Measurements from ENCODE around the gene MAGI2.

Gene MAGI2

GRCh38 chr7:79216236-79216635 lies 237.2 kb downstream of the MAGI2 start:
- DNase-seq, result no peak
- no peak for TF ChIP-seq POLR2A (IDR thresholded peaks at IDR 0.05; ENCODE audit: low read length)
- no peak for TF ChIP-seq GATA1 (IDR thresholded peaks at IDR 0.05; ENCODE audit: low read depth, low read length)

GRCh38 chr7:79212334-79212733 lies 241.1 kb downstream of the MAGI2 start:
- no peak for DNase-seq
- TF ChIP-seq GATA1 (IDR thresholded peaks at IDR 0.05; ENCODE audit: low read depth, low read length), result no peak
- TF ChIP-seq POLR2A (IDR thresholded peaks at IDR 0.05; ENCODE audit: low read length), result no peak

- no peak for DNase-seq
- TF ChIP-seq GATA1 (IDR thresholded peaks at IDR 0.05; ENCODE audit: low read depth, low read length) (no peak), POLR2A (IDR thresholded peaks at IDR 0.05; ENCODE audit: low read length) (no peak)
Observed at GRCh38 chr7:79211724-79212123, 241.7 kb downstream of the MAGI2 start.

GRCh38 chr7:79199961-79200360 lies 253.5 kb downstream of the MAGI2 start:
- TF ChIP-seq GATA1 (IDR thresholded peaks at IDR 0.05; ENCODE audit: low read depth, low read length), result no peak
- no peak for TF ChIP-seq POLR2A (IDR thresholded peaks at IDR 0.05; ENCODE audit: low read length)
- no peak for DNase-seq

- TF ChIP-seq POLR2A (IDR thresholded peaks at IDR 0.05; ENCODE audit: low read length) (no peak), GATA1 (IDR thresholded peaks at IDR 0.05; ENCODE audit: low read depth, low read length) (no peak)
- no peak for DNase-seq
Observed at GRCh38 chr7:79199266-79199665, 254.2 kb downstream of the MAGI2 start.

GRCh38 chr7:79185605-79186004 lies 267.9 kb downstream of the MAGI2 start:
- no peak for DNase-seq

GRCh38 chr7:79182283-79182682 lies 271.2 kb downstream of the MAGI2 start:
- no peak for DNase-seq
- TF ChIP-seq POLR2A (IDR thresholded peaks at IDR 0.05; ENCODE audit: low read length), result no peak
- TF ChIP-seq GATA1 (IDR thresholded peaks at IDR 0.05; ENCODE audit: low read depth, low read length), result no peak

More at GRCh38 chr7:79185605-79186004, 267.9 kb downstream of the MAGI2 start:
- TF ChIP-seq GATA1 (IDR thresholded peaks at IDR 0.05; ENCODE audit: low read depth, low read length), result no peak
- no peak for TF ChIP-seq POLR2A (IDR thresholded peaks at IDR 0.05; ENCODE audit: low read length)

GRCh38 chr7:79180533-79180932 lies 272.9 kb downstream of the MAGI2 start:
- no peak for TF ChIP-seq GATA1 (IDR thresholded peaks at IDR 0.05; ENCODE audit: low read depth, low read length)
- no peak for TF ChIP-seq POLR2A (IDR thresholded peaks at IDR 0.05; ENCODE audit: low read length)
- DNase-seq, result no peak

- TF ChIP-seq POLR2A (IDR thresholded peaks at IDR 0.05; ENCODE audit: low read length) (no peak), GATA1 (IDR thresholded peaks at IDR 0.05; ENCODE audit: low read depth, low read length) (no peak)
- DNase-seq, result peak; percentile 9 to 30
Observed at GRCh38 chr7:79176859-79177477, 276.5 kb downstream of the MAGI2 start.

GRCh38 chr7:79175374-79175773 lies 278.1 kb downstream of the MAGI2 start:
- TF ChIP-seq GATA1 (IDR thresholded peaks at IDR 0.05; ENCODE audit: low read depth, low read length), result no peak
- no peak for TF ChIP-seq POLR2A (IDR thresholded peaks at IDR 0.05; ENCODE audit: low read length)
- DNase-seq, result no peak

GRCh38 chr7:79165225-79165624 lies 288.2 kb downstream of the MAGI2 start:
- TF ChIP-seq POLR2A (IDR thresholded peaks at IDR 0.05; ENCODE audit: low read length) (no peak), GATA1 (IDR thresholded peaks at IDR 0.05; ENCODE audit: low read depth, low read length) (no peak)
- no peak for DNase-seq

GRCh38 chr7:79159040-79159664 lies 294.3 kb downstream of the MAGI2 start:
- DNase-seq, result no peak
- TF ChIP-seq POLR2A (IDR thresholded peaks at IDR 0.05; ENCODE audit: low read length) (no peak), GATA1 (IDR thresholded peaks at IDR 0.05; ENCODE audit: low read depth, low read length) (no peak)

GRCh38 chr7:79157281-79157680 lies 296.2 kb downstream of the MAGI2 start:
- TF ChIP-seq POLR2A (IDR thresholded peaks at IDR 0.05; ENCODE audit: low read length), result no peak
- no peak for TF ChIP-seq GATA1 (IDR thresholded peaks at IDR 0.05; ENCODE audit: low read depth, low read length)
- DNase-seq, result no peak

- DNase-seq, result no peak
- TF ChIP-seq GATA1 (IDR thresholded peaks at IDR 0.05; ENCODE audit: low read depth, low read length) (no peak), POLR2A (IDR thresholded peaks at IDR 0.05; ENCODE audit: low read length) (no peak)
Observed at GRCh38 chr7:79149831-79150230, 303.6 kb downstream of the MAGI2 start.

- DNase-seq, result no peak
- no peak for TF ChIP-seq GATA1 (IDR thresholded peaks at IDR 0.05; ENCODE audit: low read depth, low read length)
- no peak for TF ChIP-seq POLR2A (IDR thresholded peaks at IDR 0.05; ENCODE audit: low read length)
Observed at GRCh38 chr7:79142706-79143105, 310.8 kb downstream of the MAGI2 start.
